ENCODE results near the gene KIAA0319L.

The KIAA0319L gene

GRCh38 chr1:35441926-35442579, 115.2 kb downstream of the KIAA0319L start:
- DNase-seq: no peak

DNA sequence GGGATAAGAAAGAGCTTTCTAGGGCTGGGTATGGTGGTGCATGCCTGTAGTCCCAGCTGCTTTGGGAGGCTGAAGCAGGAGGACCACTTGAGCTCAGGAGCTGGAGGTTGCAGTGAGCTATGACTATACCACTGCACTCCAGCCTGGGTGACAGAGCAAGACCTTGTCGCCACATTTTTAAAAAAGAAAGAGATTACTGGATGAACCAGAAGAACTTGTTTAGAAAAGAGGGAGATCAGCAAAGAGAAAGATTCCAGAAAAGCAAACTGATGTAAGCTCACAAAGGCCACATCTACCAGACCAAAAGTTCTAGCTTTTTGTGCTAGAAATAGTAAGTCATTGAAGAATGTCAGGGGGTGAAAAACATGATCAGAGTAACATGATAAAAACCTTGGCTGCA, 117.6 kb downstream of the KIAA0319L start:
- no peak for DNase-seq

DNA sequence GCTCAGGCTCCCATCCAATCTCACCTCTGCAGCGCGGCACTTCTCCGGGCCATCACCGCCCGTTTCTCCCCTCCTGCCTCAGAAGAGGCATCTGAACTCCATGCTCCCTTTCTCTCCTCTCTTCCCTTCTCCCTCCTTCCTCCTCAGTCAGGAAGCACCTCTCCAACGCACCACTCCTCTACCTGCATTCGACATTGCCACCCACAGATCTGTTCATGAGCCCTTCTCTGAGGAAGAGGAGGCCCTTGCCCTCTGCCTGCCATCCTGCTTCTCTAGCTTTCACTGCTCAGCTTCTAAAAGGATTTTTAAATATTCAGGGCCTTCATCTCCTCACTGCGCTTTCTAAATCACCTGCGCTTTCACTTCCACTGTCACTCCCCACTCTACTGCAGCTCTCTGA, 120.0 kb downstream of the KIAA0319L start:
- no peak for DNase-seq

GRCh38 chr1:35436078-35436477, 121.1 kb downstream of the KIAA0319L start:
- DNase-seq: no peak

DNA sequence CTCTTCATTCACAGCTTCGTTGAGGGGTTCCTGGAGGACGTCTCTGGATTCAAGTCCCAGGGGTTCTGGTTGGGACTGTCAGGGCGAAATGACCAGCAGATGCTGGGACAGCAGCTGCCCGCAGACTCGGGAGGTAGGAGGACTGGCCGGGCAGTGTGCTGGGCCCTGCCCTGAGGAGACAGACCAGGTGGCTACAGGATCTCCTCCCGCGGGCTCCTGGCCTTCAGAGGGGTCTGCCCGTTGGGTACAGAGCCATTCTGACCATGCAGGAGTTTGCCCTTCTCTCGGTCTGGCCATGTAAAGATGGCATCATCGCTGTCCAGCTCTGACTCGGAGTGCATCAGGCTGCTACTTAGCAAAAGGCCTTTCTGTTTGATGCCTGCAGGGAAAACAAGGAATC, 122.5 kb downstream of the KIAA0319L start:
- DNase-seq: no peak

DNA sequence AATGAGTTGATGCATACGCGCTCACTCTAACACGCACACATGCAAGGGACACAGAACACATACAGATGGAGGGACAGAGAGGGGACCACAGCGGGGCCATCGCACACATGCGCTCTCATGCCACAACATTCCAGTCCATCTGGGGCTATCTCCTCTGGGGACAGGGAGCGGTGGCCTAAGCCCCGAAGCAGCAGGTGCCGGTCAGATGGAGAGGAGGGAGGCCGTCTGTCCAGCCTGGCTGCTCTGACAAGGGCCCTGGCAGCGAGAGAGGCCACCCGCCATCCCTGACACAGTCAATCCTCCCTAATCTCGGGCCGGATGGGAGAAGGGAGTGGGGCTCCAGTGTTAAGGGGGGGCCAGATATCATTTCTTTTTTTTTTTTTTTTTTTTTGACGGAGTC, 123.5 kb downstream of the KIAA0319L start:
- DNase-seq: no peak

- DNase-seq: no peak
Observed at GRCh38 chr1:35432231-35432630, 125.0 kb downstream of the KIAA0319L start.

- DNase-seq: no peak
Observed at GRCh38 chr1:35431173-35431599, 126.0 kb downstream of the KIAA0319L start.

DNA sequence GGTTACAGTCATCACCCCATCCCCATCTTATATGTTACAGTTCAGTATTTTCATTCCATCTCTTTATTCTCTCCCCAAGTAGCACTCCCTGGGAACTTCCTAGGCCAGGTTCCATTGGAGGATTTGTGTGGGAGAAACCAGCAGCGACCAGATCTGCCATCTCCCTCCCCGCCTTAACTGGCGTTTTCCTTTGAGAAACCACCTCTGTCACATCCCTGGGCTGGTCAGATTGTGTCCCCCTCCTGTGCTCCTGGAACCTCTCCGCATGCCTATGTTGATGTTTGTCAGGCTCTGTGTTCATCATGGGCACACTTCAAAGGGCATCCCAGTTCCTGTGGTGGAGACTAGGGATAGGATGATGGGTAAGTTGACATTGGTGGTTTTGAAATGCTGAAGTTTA, 126.4 kb downstream of the KIAA0319L start:
- no peak for DNase-seq

DNA sequence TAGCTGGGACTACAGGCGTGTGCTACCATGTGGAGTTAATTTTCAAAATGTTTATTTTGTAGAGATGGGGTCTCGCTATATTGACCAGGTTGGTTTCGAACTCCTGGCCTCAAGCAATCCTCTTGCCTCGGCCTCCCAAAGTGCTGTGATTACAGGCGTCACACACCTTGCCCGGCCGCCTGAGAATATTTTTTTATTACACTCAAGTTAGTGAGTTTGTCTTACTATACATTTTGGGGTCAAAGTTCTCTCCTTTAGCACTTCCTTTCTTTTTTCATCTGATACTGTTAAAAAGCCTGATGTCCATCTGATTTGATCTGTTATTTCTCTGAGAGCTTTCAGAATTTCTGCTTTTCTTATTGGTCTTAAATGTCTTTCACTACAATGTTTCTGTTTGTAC, 128.8 kb downstream of the KIAA0319L start:
- DNase-seq: no peak

DNA sequence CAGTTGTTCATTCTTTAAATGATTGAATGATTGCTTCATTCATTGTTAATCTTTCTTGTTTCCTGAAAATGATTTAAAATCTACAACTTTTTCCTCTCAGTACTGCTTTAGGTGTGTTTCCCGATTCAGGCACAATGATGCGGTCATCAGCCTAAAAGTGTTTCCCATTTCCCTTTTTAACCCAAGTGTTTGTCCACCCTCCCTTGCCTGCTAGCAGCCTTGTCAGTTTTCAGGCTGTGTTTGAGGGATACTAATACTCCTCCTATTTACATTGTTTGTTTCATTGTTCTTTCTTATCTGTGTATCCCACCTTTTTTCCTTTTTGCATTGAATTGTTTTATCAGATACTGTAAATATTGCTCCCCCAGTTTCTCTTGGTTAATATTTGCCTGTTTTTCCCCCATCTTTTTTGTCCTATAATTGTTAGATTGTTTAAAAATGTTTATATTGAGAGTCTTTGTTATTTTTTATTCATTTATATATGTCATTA, 131.1 kb downstream of the KIAA0319L start:
- no peak for DNase-seq

- DNase-seq: no peak
Observed at GRCh38 chr1:35408925-35409324, 148.3 kb downstream of the KIAA0319L start.

GRCh38 chr1:35407743-35408142, 149.5 kb downstream of the KIAA0319L start:
- no peak for DNase-seq

GRCh38 chr1:35406103-35406502, 151.1 kb downstream of the KIAA0319L start:
- no peak for DNase-seq

GRCh38 chr1:35401049-35401448, 156.2 kb downstream of the KIAA0319L start:
- no peak for DNase-seq

GRCh38 chr1:35398739-35399138, 158.5 kb downstream of the KIAA0319L start:
- DNase-seq: no peak

- no peak for DNase-seq
Observed at GRCh38 chr1:35394386-35394785, 162.8 kb downstream of the KIAA0319L start.

DNA sequence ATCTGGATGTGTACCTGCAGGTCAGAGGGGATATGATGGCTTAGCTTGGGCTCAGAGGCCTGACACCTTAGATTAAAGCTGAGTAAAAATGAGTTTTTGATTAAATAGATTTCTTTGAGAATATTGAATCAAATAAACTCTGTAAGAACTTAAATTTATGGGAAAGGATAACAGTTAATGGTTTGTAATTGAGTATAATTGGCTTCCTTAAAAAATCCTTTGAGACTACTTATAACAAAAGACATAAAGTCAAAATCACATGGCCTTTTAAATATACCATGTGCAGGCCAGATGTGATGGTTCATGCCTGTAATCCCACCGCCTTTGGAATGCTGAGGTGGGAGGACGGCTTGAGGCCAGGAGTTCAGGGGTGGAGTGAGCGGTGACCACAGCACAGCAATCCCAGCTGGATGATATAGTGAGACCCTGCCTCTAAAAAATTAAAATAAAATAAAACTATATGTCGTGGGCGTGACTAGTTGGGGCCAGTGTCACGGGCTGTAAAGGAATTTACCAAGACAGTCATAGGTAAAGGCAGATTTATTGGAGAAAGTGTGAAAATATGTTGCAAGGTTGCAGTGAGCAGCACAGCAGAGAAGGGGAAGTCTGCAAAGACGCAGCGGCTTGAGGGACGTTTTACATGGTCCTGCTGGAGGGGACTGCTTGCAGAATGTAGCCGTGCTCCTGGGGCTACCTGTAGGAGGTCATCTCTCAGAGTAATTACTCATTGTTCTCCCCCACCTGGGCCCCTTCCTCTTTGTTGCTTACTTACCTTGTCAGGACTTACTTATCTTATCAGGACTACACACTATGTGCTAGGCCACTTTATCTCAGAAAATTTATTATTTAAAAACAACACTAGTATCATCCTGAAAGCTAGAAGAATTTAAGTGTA, 166.4 kb downstream of the KIAA0319L start:
- DNase-seq: no peak

DNA sequence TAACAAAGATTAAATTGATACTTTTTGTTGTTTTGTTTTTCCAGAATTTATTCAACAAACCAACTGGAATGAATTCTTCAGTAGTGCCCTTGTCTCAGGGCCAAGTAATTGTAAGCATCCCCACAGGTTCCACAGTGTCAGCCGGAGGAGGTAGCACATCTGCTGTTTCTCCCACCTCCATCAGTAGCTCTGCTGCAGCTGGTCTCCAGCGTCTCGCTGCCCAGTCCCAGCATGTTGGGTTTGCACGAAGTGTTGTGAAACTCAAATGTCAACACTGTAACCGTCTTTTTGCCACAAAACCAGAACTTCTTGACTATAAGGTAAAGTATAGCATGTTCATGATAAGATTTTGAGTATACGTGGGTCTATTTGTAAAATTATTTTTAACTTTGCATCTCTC, 170.2 kb downstream of the KIAA0319L start:
- no peak for DNase-seq

DNA sequence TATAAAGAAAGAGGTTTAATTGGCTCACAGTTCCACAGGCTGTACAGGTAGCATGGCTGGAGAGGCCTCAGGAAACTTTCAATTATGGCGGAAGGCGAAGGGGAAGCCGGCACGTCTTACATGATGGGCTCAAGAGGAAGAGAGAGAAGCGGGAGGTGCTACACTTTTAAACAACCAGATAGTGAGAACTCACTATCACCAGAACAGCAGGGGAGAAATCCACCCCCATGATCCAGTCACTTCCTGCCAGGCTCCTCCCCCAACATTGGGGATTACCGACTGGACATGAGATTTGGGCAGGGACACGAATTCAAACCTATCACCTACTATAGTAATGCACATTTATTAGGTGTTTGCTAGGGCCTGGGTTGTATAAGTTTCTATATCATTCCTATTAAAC, 170.9 kb downstream of the KIAA0319L start:
- DNase-seq: no peak

All from RPMI8226 (cell line).